OCI-LY1 (cell line): Measurements from ENCODE around the gene PHLDB2.

Experiments
- CTCF ChIP-seq: fragments of 200-600 bp; sonication (generic), shearing (Covaris generic); IDR thresholded peaks from 2 replicates; pipeline ENCODE4 v1.5.1; 2017; ENCODE audit warnings: mild to moderate bottlenecking, antibody characterized with exemption, low read length, moderate library complexity, mixed read lengths
- EZH2 ChIP-seq: fragments of 200-600 bp; sonication (generic), shearing (Covaris generic); IDR thresholded peaks from 2 replicates; pipeline ENCODE4 v1.8.0; 2017; ENCODE audit warnings: borderline replicate concordance, mixed run types, mild to moderate bottlenecking, antibody characterized with exemption, low read length, moderate library complexity, mixed read lengths

GRCh38 chr3:111978583-111979433 is 119.7 kb downstream of the PHLDB2 start, which contains the start of gene ABHD10:
- TF ChIP-seq CTCF (no peak), EZH2 (no peak)
